Testis (tissue), 3 donors: ENCODE data around the gene CES2. TPM values are rescaled to one million over a fixed set of nuclear protein-coding genes. Genes with fewer than 3 reads are reported as not detected.
"Not testable (repeated sequence)": the region's sequence is repeated elsewhere in the genome, so short reads cannot be mapped to it uniquely, and the experiment has no call there.

Experiments used
- DNase-seq: peaks from one replicate; pipeline ENCODE4 v3.0.0-alpha.2; 2019
- H3K27ac ChIP-seq, 2 donors: fragments of 200-600 bp; sonication (generic); one replicate each; pipeline ENCODE4 v1.5.1; 2019
- H3K27me3 ChIP-seq: fragments of 200-600 bp; sonication (generic); one replicate; pipeline ENCODE4 v1.5.1; 2019
- H3K36me3 ChIP-seq: fragments of 200-600 bp; sonication (generic); one replicate; pipeline ENCODE4 v1.5.1; 2017; ENCODE audit warnings: low read depth; ENCODE audit errors: missing control alignments
- H3K4me1 ChIP-seq: fragments of 200-600 bp; sonication (generic); one replicate; pipeline ENCODE4 v1.5.1; 2019
- H3K4me3 ChIP-seq, 2 donors: fragments of 200-600 bp; sonication (generic); one replicate each; pipeline ENCODE4 v1.5.1; 2017 to 2019
- H3K9me3 ChIP-seq: fragments of 200-600 bp; sonication (generic); one replicate; pipeline ENCODE4 v1.5.1; 2017
- CTCF ChIP-seq, 3 experiments: fragments of 450-650 bp in 2 of 3; fragments of 200-600 bp in 1 of 3; sonication (generic) in 1 of 3; IDR thresholded peaks; one replicate each; pipeline ENCODE4 v1.5.1; 2016 to 2019; ENCODE audit warnings: antibody characterized with exemption in 3 of 3, mild to moderate bottlenecking in 2 of 3, moderate library complexity in 1 of 3
- POLR2A ChIP-seq: fragments of 450-650 bp; IDR thresholded peaks from one replicate; pipeline ENCODE4 v1.6.1; 2017; ENCODE audit warnings: antibody characterized with exemption, mild to moderate bottlenecking, moderate library complexity
- WGBS, 2 donors: methylation state at CpG; one replicate each; pipeline ENCODE4 v1.1.5; 2018; 5-methylcytosine and 5-hydroxymethylcytosine counted together
- intact Hi-C: fragments of 100-400 bp; cut with DNase I; formaldehyde crosslinking; loops from one replicate; pipeline ENCODE4 v1.15.1; 2023; ENCODE audit warnings: low total_unique reads
- polyA plus RNA-seq: library from polyadenylated mRNA; stranded (reverse); fragments of 350-450 nt; fragmentation: Illumina TruSeq; extraction: RNeasy Lipid Tissue Mini Kit (QIAGEN cat#74804); gene quantifications from one replicate; pipeline ENCODE4 v1.2.3, GENCODE V29; 2014; ENCODE audit warnings: low read depth, low replicate concordance; ENCODE audit not compliant: insufficient read depth
- total RNA-seq, 2 donors: library from RNA; depleted of rRNA; stranded (reverse); fragments of >200 nt; gene quantifications; one replicate each; pipeline ENCODE4 v1.2.3, GENCODE V29; 2016

The CES2 gene
- total and polyA plus RNA-seq, 3 donors from 2014 or later = 34.4 to 51.9 (median 49.1) TPM

- WGBS, 2 donors = 88 to 90% methylated on average over 2 of the region's 2 CpGs
- H3K27ac ChIP-seq = no peak overlapping the region
- no peak overlapping the region for H3K4me3 ChIP-seq
- intact Hi-C loops = no loop called here
- no peaks in the 10 kb centered on the region for H3K36me3 ChIP-seq
- DNase-seq = no peak
- no peaks in the 10 kb centered on the region for H3K9me3 ChIP-seq
- H3K27me3 ChIP-seq = no peaks in the 10 kb centered on the region
- H3K4me1 ChIP-seq = peaks cover 13% of the 10 kb centered on the region
- no peak for TF ChIP-seq CTCF (IDR thresholded peaks at IDR 0.05)
- TF ChIP-seq POLR2A = no peak
Measured at GRCh38 chr16:66894055-66894454, 41.3 kb upstream of the CES2 start.

- no peaks in the 10 kb centered on the region for H3K27me3 ChIP-seq
- peak; percentile 81 for DNase-seq
- 42 to 63% methylated on average over 9 to 11 of the region's 11 CpGs for WGBS, 2 donors
- H3K4me3 ChIP-seq = no peak overlapping the region
- H3K4me1 ChIP-seq = peaks cover 24% of the 10 kb centered on the region
- intact Hi-C loops = no loop called here
- H3K36me3 ChIP-seq = no peaks in the 10 kb centered on the region
- TF ChIP-seq CTCF (IDR thresholded peaks at IDR 0.05) (peak; percentile 56 to 73 (median 57)), POLR2A (no peak)
- no peaks in the 10 kb centered on the region for H3K9me3 ChIP-seq
- H3K27ac ChIP-seq = no peak overlapping the region
Measured at GRCh38 chr16:66894948-66895688, 40.2 kb upstream of the CES2 start.

- Histone ChIP-seq H3K9me3 (no peaks in the 10 kb centered on the region), H3K36me3 (no peaks in the 10 kb centered on the region), H3K27ac (no peak overlapping the region), H3K27me3 (no peaks in the 10 kb centered on the region), H3K4me3 (no peak overlapping the region), H3K4me1 (peaks cover 29% of the 10 kb centered on the region)
- intact Hi-C loops = no loop called here
- WGBS, 2 donors = 74 to 87% methylated on average over 5 of the region's 5 CpGs
- DNase-seq = no peak
- TF ChIP-seq CTCF (IDR thresholded peaks at IDR 0.05) = no peak
- no peak for TF ChIP-seq POLR2A
Measured at GRCh38 chr16:66895689-66895979, 39.7 kb upstream of the CES2 start.

- intact Hi-C loops = no loop called here
- Histone ChIP-seq H3K9me3 (no peaks in the 10 kb centered on the region), H3K27me3 (no peaks in the 10 kb centered on the region), H3K36me3 (no peaks in the 10 kb centered on the region), H3K27ac (no peak overlapping the region), H3K4me1 (peaks cover 32% of the 10 kb centered on the region), H3K4me3 (no peak overlapping the region)
- TF ChIP-seq POLR2A (no peak), CTCF (IDR thresholded peaks at IDR 0.05) (no peak)
- no peak for DNase-seq
- 100% methylated on average over 3 of the region's 3 CpGs for WGBS, 2 donors
Measured at GRCh38 chr16:66895999-66896398, 39.3 kb upstream of the CES2 start.

GRCh38 chr16:66896682-66897081 lies 38.6 kb upstream of the CES2 start:
- DNase-seq, H3K4me3 ChIP-seq, H3K9me3 ChIP-seq, H3K27me3 ChIP-seq, H3K36me3 ChIP-seq, intact Hi-C loops, H3K27ac ChIP-seq: not testable (repeated sequence)
- peaks cover 38% of the 10 kb centered on the region for H3K4me1 ChIP-seq
- 77 to 82% methylated on average over 5 of the region's 5 CpGs for WGBS, 2 donors
